Amniotic epithelial cell (primary cell): ENCODE data around the gene AVPR1B.
"Not testable (repeated sequence)": the region's sequence is repeated elsewhere in the genome, so short reads cannot be mapped to it uniquely, and the experiment has no call there.

Experiments used
- DNase-seq: peaks from one replicate; pipeline ENCODE4 v3.0.0-alpha.2; 2010; ENCODE audit warnings: low read depth

AVPR1B gene

DNA sequence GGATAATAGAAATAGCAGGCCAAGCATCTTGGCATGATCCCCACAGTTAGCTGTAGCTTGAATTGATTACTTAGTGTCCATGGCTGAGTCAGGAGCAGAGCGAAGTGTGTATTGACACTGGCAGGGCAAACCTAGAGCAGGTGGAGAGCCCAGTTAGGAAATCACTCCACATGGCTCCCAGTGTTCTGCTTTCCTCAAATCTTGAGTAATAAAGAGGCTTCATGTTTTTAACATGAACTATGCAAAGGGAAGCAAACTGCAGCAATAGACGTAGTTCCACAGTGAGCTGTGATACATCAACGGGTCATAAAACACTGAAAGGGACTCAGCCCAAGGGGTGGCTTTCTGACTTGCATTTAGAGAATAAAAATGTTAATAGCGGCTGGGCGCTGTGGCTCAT, 35.3 kb downstream of the AVPR1B start:
- DNase-seq = no peak

DNA sequence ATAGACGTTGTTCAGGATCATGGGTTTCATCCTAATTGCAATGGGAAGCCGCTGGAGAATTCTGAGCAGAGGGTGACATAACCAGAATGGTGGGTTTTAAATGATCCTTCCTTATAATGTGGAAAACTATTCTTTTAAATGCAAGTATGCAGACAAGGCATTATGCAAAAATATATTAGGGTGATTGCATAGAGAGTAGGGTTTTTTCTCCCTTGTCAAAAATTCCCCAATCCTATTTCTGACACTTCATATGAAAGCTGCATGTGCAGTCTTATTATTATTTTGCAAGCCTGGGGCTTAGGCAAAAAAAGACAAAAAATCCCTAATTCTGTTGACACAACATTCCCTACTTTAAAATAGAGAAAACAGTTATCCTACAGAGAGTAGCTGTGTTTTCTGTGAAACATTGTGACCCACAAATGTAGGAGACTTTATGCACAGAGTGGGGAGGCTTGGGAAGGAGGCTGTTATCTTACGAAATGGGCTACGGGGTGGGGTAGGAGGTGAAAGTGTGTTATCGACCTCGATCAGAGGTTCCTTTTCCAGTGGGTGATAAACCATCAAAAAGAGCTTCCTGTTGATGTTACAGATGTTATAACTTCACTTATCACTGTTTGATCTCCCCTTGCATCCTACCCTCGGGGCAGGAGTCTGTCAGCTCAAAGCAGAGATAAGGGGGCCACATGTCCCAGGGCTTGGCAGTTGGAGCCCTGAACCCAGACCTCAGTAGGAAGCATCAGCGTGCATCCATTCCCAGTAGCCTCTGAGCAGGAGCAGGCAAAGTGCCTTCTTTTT, 37.0 kb downstream of the AVPR1B start:
- no peak for DNase-seq

GRCh38 chr1:206079135-206079534, 38.1 kb downstream of the AVPR1B start:
- DNase-seq = no peak

- peak; percentile 68 for DNase-seq
These were observed 41.1 kb downstream of the AVPR1B start for GRCh38 chr1:206075786-206076755.

- no peak for DNase-seq
These were observed 42.3 kb downstream of the AVPR1B start for GRCh38 chr1:206074839-206075238.

DNA sequence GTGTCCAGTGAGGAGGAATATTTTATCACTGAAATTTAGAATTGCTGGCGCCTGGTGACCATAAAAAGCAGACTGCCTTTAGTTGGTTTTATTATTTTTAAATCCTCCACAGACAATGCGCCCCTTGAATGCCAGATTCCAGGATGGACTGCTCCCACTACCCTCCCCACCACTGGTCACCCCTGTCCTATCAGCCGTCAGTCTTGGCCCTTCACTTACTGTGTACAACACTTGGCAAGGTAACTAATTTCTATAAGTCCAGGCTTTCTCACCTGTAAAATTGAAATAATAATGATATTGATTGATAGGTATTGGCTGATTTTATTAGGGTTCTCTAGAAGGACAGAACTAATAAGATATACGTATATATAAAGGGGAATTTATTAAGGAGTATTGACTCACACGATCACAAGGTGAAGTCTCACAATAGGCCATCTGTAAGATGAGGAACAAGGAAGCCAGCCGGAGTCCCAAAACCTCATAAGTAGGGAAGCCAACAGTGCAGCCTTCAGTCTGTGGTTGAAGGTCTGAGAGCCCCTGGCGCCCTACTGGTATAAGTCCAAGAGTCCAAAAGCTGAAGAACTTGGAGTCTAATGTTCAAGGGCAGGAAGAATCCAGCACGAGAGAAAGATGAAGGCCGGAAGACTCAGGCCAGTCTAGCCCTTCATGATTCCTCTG, 46.4 kb downstream of the AVPR1B start:
- no peak for DNase-seq

GRCh38 chr1:206068314-206068713, 48.9 kb downstream of the AVPR1B start:
- DNase-seq = no peak

- peak; percentile 29 for DNase-seq
These were observed 49.5 kb downstream of the AVPR1B start for GRCh38 chr1:206067486-206068227.

DNA sequence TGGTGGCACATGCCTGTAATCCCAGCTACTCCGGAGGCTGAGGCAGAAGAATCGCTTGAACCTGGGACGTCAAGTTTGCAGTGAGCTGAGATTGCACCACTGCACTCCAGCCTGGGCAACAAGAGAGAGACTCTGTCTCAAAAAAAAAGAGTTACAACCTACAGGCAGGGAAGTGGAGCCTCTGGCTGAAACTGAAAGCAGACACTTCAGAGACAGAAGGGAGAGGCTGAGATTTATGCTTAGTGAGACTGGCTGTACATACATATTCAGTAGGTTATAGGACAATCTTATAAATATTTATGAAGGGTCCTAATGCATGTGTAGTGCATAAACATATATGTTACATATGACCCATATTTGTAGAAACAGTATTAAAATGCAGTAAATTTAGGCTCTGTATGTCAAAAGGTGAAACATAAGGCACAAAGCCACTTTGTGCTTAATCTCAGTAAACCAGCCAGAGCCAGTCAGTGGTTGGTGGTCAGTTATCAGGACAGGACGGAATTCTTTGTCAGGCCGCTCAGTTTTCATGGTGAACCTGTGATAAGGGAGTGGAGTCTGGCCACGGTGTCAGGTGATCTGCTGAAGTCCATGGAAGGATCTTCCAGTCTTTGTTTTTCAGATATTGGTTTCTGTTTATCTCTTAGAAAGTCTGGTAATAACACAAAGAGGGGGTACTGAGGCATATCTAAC, 50.6 kb downstream of the AVPR1B start:
- DNase-seq = peak; percentile 42

- no peak for DNase-seq
These were observed 51.5 kb downstream of the AVPR1B start for GRCh38 chr1:206065547-206066145.

- DNase-seq = not testable (repeated sequence)
These were observed 52.7 kb downstream of the AVPR1B start for GRCh38 chr1:206064501-206064900.

DNA sequence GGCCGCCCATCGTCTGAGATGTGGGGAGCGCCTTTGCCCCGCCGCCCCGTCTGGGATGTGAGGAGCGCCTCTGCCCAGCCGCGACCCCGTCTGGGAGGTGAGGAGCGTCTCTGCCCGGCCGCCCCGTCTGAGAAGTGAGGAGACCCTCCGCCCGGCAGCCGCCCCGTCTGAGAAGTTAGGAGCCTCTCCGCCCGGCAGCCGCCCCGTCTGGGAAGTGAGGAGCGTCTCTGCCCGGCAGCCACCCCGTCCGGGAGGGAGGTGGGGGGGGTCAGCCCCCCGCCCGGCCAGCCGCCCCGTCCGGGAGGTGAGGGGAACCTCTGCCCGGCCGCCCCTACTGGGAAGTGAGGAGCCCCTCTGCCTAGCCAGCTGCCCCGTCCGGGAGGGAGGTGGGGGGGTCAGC, 53.2 kb downstream of the AVPR1B start:
- not testable (repeated sequence) for DNase-seq

GRCh38 chr1:206062464-206062863, 54.7 kb downstream of the AVPR1B start:
- DNase-seq = no peak

DNA sequence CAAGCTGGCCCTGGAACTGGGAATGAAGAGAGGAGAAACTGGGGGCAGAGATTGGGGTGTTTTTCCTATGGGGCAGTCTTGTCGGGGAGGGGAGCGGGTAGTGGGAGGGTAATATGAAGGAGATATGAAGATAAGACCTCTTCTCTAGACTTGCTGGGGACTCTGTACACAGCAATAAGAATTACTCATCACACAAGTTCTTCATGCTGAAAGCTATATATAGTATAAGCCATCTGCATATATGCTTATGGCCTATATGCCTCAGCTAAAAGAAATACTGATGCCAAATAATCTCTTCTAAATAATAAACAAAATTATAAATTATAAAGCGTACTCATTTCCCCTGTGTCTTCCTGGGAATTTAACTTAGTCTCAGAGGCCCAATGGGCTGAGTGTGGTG, 56.3 kb downstream of the AVPR1B start:
- no peak for DNase-seq
